SK-N-SH (cell line): ENCODE measurements around the gene RAB4A. TPM values are rescaled to one million over a fixed set of nuclear protein-coding genes. Genes with fewer than 3 reads are reported as not detected.

ENCODE experiments used
- CTCF ChIA-PET: fragments of 300-600, 350-600 bp; formaldehyde crosslinking; extraction: SDS; loops from one replicate; lab custom pipeline; 2021; lab: Yijun Ruan, JAX
- POLR2A ChIA-PET: fragments of 350-600 bp; sonication (Branson Sonifier 250); formaldehyde crosslinking; extraction: SDS; loops from one replicate; lab custom pipeline; 2020; ENCODE audit warnings: antibody characterized with exemption, inconsistent platforms; lab: Yijun Ruan, JAX
- DNase-seq: peaks from one replicate; pipeline ENCODE4 v3.0.0; 2012
- H2AFZ ChIP-seq: fragments of 200-600 bp; sonication (generic); 2 replicates; pipeline ENCODE4 v1.8.1; 2016; ENCODE audit warnings: antibody characterized with exemption, mild to moderate bottlenecking, low read depth
- H3F3A ChIP-seq: fragments of 200-600 bp; sonication (generic); replicated peaks from 2 replicates; pipeline ENCODE3; 2016; ENCODE audit warnings: antibody characterized with exemption, mild to moderate bottlenecking; ENCODE audit not compliant: insufficient read depth
- H3K27ac ChIP-seq, 2 experiments: fragments of 200-500 bp in 1 of 2; fragments of 200-600 bp in 1 of 2; sonication (Bioruptor generic) in 1 of 2; sonication (generic), shearing (Covaris generic) in 1 of 2; 2 replicates each; pipeline versions ENCODE4 v1.5.1 to v1.6.1; 2014 to 2016; ENCODE audit warnings: low read depth in 2 of 2, inconsistent platforms in 1 of 2, low read length in 1 of 2, mild to moderate bottlenecking in 1 of 2, mixed read lengths in 1 of 2
- H3K27me3 ChIP-seq: fragments of 200-600 bp; sonication (generic), shearing (Covaris generic); 2 replicates; pipeline ENCODE4 v1.6.1; 2016; ENCODE audit warnings: mixed run types; ENCODE audit not compliant: insufficient read depth
- H3K36me3 ChIP-seq, 2 experiments: fragments of 200-500 bp in 1 of 2; fragments of 200-600 bp in 1 of 2; sonication (Bioruptor generic) in 1 of 2; sonication (generic) in 1 of 2; replicated peaks in 1 of 2; 2 replicates each; pipeline versions ENCODE3 to v1.5.1; 2014 to 2016; ENCODE audit warnings: low read length in 1 of 2, mild to moderate bottlenecking in 1 of 2; ENCODE audit not compliant: insufficient read depth in 2 of 2, control insufficient read depth in 1 of 2
- H3K4me1 ChIP-seq, 2 experiments: fragments of 200-500 bp in 1 of 2; fragments of 200-600 bp in 1 of 2; sonication (Bioruptor generic) in 1 of 2; sonication (generic), shearing (Covaris generic) in 1 of 2; 2 replicates each; pipeline versions ENCODE4 v1.5.1 to v1.6.1; 2014 to 2016; ENCODE audit warnings: low read depth in 1 of 2, low read length in 1 of 2, mixed run types in 1 of 2; ENCODE audit not compliant: insufficient read depth in 2 of 2, control insufficient read depth in 1 of 2
- H3K4me2 ChIP-seq: fragments of 200-600 bp; sonication (generic), shearing (Covaris generic); 2 replicates; pipeline ENCODE4 v1.6.1; 2017; ENCODE audit warnings: mixed run types
- H3K4me3 ChIP-seq, 2 experiments: fragments of 200-500 bp in 1 of 2; fragments of 200-600 bp in 1 of 2; sonication (Bioruptor generic) in 1 of 2; sonication (generic), shearing (Covaris generic) in 1 of 2; 2 replicates each; pipeline versions ENCODE4 v1.5.1 to v1.8.1; 2014 to 2016; ENCODE audit warnings: low read depth in 2 of 2, inconsistent platforms in 1 of 2, low read length in 1 of 2, mild to moderate bottlenecking in 1 of 2, mixed read lengths in 1 of 2, moderate library complexity in 1 of 2
- H3K79me2 ChIP-seq: fragments of 200-600 bp; sonication (generic); 2 replicates; pipeline ENCODE4 v1.8.1; 2017; ENCODE audit warnings: mild to moderate bottlenecking; ENCODE audit not compliant: insufficient read depth
- H3K9ac ChIP-seq: fragments of 200-600 bp; sonication (generic); 2 replicates; pipeline ENCODE4 v1.6.1; 2017; ENCODE audit warnings: mixed run types
- H3K9me2 ChIP-seq: fragments of 200-600 bp; sonication (generic); 2 replicates; pipeline ENCODE4 v1.6.1; 2017; ENCODE audit warnings: mixed run types
- H3K9me3 ChIP-seq: fragments of 200-600 bp; sonication (generic); 2 replicates; pipeline ENCODE4 v1.6.1; 2017; ENCODE audit warnings: mixed run types, mild to moderate bottlenecking, moderate library complexity
- H4K20me1 ChIP-seq: fragments of 200-600 bp; sonication (generic); 2 replicates; pipeline ENCODE4 v1.6.1; 2017; ENCODE audit warnings: mild to moderate bottlenecking, mixed run types; ENCODE audit not compliant: insufficient read depth
- FOSL2 ChIP-seq: IDR thresholded peaks from 2 replicates; pipeline ENCODE4 v1.4.0; 2012; ENCODE audit warnings: low read depth, mild to moderate bottlenecking, moderate library complexity, borderline replicate concordance
- IRF3 ChIP-seq: fragments of 150-350 bp; IDR thresholded peaks from 2 replicates; pipeline ENCODE4 v1.6.1; 2016; ENCODE audit warnings: mild to moderate bottlenecking, low read depth, low read length
- JUND ChIP-seq: IDR thresholded peaks from 2 replicates; pipeline ENCODE4 v1.4.0; 2012
- MAX ChIP-seq: IDR thresholded peaks from 2 replicates; pipeline ENCODE4 v1.4.0; 2012; ENCODE audit warnings: low read depth
- NFIC ChIP-seq: IDR thresholded peaks from 2 replicates; pipeline ENCODE4 v1.4.0; 2012; ENCODE audit warnings: borderline replicate concordance
- PBX3 ChIP-seq: IDR thresholded peaks from 2 replicates; pipeline ENCODE4; 2012
- RCOR1 ChIP-seq: fragments of 150-350 bp; IDR thresholded peaks from 2 replicates; pipeline ENCODE4 v1.6.1; 2017; ENCODE audit warnings: antibody characterized with exemption, low read length
- REST ChIP-seq: IDR thresholded peaks from 2 replicates; pipeline ENCODE4 v1.6.1; 2012; ENCODE audit warnings: mild to moderate bottlenecking, low read depth, low read length, moderate library complexity
- RFX5 ChIP-seq: IDR thresholded peaks from 2 replicates; pipeline ENCODE4 v1.6.1; 2012; ENCODE audit warnings: mild to moderate bottlenecking, improper control_type of control experiment, low read length
- RXRA ChIP-seq: IDR thresholded peaks from 2 replicates; pipeline ENCODE4 v1.4.0; 2012; ENCODE audit warnings: low read depth, mild to moderate bottlenecking, borderline replicate concordance
- SIN3A ChIP-seq: IDR thresholded peaks from 2 replicates; pipeline ENCODE4 v1.6.1; 2012; ENCODE audit warnings: low read depth, mild to moderate bottlenecking, low read length, moderate library complexity, borderline replicate concordance
- SMC3 ChIP-seq: IDR thresholded peaks from 2 replicates; pipeline ENCODE4 v1.6.1; 2012; ENCODE audit warnings: low read depth, low read length, improper control_type of control experiment
- TCF12 ChIP-seq: IDR thresholded peaks from 2 replicates; pipeline ENCODE4 v1.4.0; 2012
- WGBS: methylation state at CpG from one replicate; pipeline ENCODE4 v1.1.6; 2017; ENCODE audit warnings: low lambda C conversion rate; 5-methylcytosine and 5-hydroxymethylcytosine counted together
- polyA plus RNA-seq, 3 experiments: library from polyadenylated mRNA; depleted of rRNA; stranded (reverse); fragments of >200 nt; gene quantifications; 2 replicates each; pipeline ENCODE4 v1.2.3, GENCODE V29; 2012

The RAB4A gene
- polyA plus RNA-seq, 1 of the 3 experiments (the other 2 are of a cell fraction): 28.1 TPM

- DNase-seq: no peak
- no peak overlapping the region for H3K9ac ChIP-seq
- no peak overlapping the region for H3K27ac ChIP-seq
- H3K36me3 ChIP-seq: no peaks in the 10 kb centered on the region
- H3K4me2 ChIP-seq: no peak overlapping the region
- ChIA-PET POLR2A (no interaction called here), CTCF (interaction anchor here (1.1 to 1.5 kb wide), 2 partner anchors 16 to 21 kb away, joined by 3 to 5 read pairs; no protein-coding TSS in a partner anchor)
- no peak overlapping the region for H2AFZ ChIP-seq
- TF ChIP-seq JUND (no peak), SMC3 (no peak), NFIC (no peak), RFX5 (no peak), IRF3 (no peak), SIN3A (no peak), REST (no peak), FOSL2 (no peak), RXRA (no peak), PBX3 (no peak), TCF12 (no peak), RCOR1 (no peak), MAX (no peak)
- no peaks in the 10 kb centered on the region for H3K79me2 ChIP-seq
- H3K9me3 ChIP-seq: no peaks in the 10 kb centered on the region
- H3K4me3 ChIP-seq: no peak overlapping the region
- no peaks in the 10 kb centered on the region for H3K27me3 ChIP-seq
- no peaks in the 10 kb centered on the region for H4K20me1 ChIP-seq
- no peaks in the 10 kb centered on the region for H3K9me2 ChIP-seq
- WGBS: 86% methylated on average over 2 of the region's 2 CpGs
- H3F3A ChIP-seq: no peaks in the 10 kb centered on the region
- H3K4me1 ChIP-seq: peaks cover 0 to 6% of the 10 kb centered on the region in 2 experiments; a peak in 1 of 4 replicates
Measured at GRCh38 chr1:229247871-229248270, 23.0 kb upstream of the RAB4A start.
